Esophagus squamous epithelium (tissue), 4 donors: ENCODE data around the gene STX12.

ENCODE experiments used
- POLR2A ChIP-seq, 4 donors: fragments of 450-650 bp; IDR thresholded peaks; one replicate each; pipeline ENCODE4 v1.6.1; 2017; ENCODE audit warnings: antibody characterized with exemption in 4 of 4, mild to moderate bottlenecking in 4 of 4, moderate library complexity in 3 of 4
- TF ChIP-seq, protein P1 (sequence below), 6 experiments: fragments of 450-650 bp in 4 of 6; fragments of 200-600 bp in 2 of 6; sonication (generic) in 2 of 6; IDR thresholded peaks; one replicate each; pipeline ENCODE4 v1.5.1; 2016 to 2019; ENCODE audit warnings: antibody characterized with exemption in 6 of 6, mild to moderate bottlenecking in 4 of 6, moderate library complexity in 4 of 6

GRCh38 chr1:27795601-27796000 is 22.6 kb downstream of the STX12 start:
- TF ChIP-seq, protein P1, sequence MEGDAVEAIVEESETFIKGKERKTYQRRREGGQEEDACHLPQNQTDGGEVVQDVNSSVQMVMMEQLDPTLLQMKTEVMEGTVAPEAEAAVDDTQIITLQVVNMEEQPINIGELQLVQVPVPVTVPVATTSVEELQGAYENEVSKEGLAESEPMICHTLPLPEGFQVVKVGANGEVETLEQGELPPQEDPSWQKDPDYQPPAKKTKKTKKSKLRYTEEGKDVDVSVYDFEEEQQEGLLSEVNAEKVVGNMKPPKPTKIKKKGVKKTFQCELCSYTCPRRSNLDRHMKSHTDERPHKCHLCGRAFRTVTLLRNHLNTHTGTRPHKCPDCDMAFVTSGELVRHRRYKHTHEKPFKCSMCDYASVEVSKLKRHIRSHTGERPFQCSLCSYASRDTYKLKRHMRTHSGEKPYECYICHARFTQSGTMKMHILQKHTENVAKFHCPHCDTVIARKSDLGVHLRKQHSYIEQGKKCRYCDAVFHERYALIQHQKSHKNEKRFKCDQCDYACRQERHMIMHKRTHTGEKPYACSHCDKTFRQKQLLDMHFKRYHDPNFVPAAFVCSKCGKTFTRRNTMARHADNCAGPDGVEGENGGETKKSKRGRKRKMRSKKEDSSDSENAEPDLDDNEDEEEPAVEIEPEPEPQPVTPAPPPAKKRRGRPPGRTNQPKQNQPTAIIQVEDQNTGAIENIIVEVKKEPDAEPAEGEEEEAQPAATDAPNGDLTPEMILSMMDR (IDR thresholded peaks at IDR 0.05): no peak
- no peak for TF ChIP-seq POLR2A (IDR thresholded peaks at IDR 0.05)
